ENCODE measurements around the gene CDC14B.

- TF ChIP-seq CTCF (IDR thresholded peaks at IDR 0.05; ENCODE audit: insufficient read depth, low read length, poor library complexity, severe bottlenecking) (no peak), EZH2phosphoT487 (conservative IDR thresholded peaks at IDR 0.05; ENCODE audit: low read length) (no peak)
These were observed 155.2 kb downstream of the CDC14B start for GRCh38 chr9:96464426-96464825.
